ENCODE data around the gene CYB561.

Gene CYB561, protein sequence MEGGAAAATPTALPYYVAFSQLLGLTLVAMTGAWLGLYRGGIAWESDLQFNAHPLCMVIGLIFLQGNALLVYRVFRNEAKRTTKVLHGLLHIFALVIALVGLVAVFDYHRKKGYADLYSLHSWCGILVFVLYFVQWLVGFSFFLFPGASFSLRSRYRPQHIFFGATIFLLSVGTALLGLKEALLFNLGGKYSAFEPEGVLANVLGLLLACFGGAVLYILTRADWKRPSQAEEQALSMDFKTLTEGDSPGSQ

DNA sequence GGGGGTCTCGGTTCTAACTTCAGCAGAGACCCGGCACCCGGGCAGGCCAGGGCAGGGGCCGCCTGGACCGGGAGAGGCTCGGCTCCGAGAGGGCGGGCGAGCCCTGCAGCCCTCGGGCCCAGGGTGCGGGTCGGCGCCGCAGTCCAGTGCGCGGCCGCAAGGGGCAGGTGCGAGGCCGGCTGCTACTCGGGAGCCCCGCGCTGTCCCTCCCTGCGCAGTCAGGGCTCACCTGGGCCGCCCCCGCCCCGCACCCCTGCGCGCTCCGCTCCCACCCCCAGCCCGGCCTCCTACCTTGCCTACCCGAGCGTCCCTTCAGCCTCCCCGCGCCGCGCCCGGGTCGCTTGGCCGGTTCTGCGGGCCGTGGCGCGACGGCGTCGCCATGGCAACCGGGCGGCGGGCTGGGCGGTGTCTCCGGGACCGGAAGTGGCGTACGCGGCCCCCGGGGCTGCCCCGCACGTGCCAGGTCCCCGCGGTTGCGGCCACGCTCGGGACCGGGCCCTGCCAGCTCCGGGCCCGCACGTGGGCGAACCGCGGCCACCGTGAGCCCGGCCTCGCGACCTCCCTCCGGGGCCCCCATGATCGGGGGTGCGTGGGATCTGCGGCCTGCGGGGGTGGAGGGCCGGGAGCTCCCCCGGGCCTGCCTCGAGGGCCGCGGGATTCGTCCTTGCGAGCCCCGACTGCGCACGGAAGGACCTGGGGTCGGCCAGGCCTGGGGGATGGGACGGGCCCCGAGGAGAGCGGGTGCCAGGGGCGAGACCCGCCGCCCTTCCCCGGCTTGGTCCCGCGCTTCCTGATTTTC, at the start of gene CYB561:
Gene CYB561 (minus strand): TSS at position 353 of the 799 bp plus-strand sequence. CDS start 8,759 bp downstream, outside the sequence.
- peak; percentile 15 to 69 for DNase-seq (ENCODE audit: low read depth in 2 of 2)

DNA sequence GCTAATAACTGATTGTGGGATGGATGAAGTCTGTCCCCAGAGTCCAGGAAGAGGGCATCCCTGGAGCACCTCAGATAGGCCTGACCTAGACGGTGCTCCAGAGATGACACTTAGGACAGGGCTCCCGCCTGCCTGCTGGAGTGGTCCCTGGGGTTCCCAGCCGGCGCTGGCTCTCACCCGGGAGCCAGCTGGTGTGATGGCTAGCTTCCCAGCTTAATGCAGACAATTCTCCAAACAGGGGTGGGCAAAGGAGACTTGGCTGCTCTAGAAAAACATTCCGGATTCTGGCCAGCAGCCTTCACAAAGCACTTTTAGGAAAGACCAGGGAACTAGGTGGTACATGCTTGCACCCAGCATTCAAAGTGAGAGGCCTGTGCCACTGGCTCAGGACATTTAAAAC, 49.4 kb upstream of the CYB561 start:
- no peak for DNase-seq (ENCODE audit: low read depth in 2 of 2)

DNA sequence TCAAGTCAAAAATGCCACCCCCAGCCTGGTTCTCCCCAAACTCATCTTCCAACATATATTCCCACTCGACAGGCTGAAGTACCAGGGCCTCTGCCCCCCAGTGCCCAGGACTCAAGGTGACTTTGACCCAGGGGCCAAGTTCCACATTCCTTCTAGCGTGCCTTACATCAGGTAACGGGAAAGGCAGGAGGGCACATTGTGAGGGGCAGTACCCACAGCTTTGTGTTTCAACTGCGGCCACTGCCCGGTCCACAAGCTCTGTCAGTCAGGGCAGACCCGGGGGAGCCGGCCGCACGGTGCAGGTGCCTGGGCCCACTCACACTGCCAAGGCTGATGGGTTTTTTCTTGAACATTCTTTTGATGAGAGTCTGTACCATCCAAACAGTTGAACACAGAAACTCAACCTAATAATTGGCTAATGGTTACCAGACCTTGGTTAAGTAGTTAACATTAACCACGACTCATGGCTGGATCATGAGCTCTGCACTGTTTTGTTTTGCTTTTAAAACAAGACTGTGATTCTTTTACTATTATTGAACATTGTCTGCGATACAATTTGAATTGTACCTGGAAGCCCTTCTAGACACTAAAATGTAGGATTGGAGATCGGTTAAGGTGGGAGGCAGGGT, 48.3 kb upstream of the CYB561 start:
- DNase-seq (ENCODE audit: low read depth in 2 of 2), result no peak

DNA sequence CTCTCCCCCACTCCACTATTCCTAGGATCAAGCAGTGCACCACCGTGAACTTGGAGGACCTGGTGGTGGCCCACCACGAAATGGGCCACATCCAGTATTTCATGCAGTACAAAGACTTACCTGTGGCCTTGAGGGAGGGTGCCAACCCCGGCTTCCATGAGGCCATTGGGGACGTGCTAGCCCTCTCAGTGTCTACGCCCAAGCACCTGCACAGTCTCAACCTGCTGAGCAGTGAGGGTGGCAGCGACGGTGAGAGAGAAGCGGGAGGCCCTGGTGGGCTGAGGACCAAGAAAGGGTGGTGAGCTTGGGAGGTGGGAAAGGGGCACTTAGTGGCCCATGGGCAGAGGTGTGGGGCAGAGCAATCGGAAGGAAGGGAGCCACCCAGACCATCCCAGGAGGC, 47.3 kb upstream of the CYB561 start:
- DNase-seq (ENCODE audit: low read depth in 2 of 2), result no peak

DNA sequence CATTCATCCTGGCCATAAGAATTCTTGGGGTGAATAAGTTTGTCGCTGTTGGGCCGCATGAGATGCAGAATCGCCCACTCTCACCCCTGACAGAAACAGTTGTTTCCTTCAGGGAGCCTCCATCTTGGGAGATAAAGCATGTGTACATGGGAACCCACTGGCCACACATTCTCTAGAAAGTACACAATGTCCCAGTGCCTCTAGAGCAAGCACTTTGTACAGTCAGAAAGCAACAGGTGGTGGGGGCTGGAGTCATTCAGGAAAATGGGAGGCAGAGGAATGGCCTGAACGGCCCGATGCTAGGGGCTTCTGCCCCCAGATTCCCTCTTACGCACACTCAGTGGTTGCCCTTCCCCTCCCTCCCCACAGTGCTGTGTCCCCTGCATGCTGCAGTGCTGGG, 46.8 kb upstream of the CYB561 start:
- DNase-seq (ENCODE audit: low read depth in 2 of 2), result no peak

DNA sequence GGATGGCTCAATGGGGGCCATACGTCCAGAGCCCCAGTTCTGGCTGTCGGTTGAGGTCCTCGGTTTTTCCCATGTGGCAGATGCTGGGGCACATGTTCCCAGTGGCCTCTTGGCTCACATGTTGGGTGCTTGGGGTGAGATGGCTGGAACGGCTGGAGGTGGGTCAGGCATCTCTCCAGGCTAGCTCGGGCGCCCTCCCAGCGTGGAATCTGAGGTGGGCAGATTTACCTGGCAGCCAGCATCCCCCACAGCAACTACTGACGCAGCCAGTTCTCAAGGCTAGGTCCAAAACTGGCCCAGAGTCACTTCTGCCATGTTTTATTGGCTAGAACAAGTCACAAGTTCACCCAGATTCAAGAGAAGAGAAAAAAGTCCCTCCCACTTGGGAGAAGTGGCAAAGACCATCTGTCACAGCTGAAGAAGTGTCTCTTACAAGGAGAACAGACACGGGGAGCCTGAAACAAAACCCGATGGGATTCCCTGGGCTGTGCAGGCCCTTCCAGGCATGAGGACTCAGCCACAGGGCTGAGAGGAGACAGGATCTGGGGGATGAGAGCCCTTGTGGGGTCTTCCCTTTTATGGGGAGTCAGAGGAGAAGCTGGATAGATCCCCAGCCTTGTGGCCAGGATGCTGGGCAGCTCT, 46.0 kb upstream of the CYB561 start:
- no peak for DNase-seq (ENCODE audit: low read depth in 2 of 2)

DNA sequence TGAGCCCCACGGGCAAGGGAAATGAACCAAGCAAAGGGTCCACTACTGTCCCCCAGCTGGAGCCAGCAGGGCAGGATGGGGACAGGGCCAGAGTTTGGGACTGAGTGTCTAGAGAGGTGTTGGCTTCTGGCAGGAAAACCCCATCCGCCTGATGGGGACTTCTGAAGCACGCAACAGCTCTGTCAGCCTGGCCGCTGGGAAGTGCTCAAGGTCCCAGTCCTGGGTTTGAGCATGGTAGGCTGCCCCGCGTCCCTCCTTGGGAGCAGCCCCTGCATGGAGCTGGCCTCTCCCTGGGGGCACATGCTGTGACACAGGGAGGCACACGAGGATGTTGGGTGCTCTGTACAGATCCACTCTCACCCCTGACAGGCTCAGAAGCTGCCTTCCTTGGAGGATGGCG, 45.3 kb upstream of the CYB561 start:
- DNase-seq (ENCODE audit: low read depth in 2 of 2), result no peak

DNA sequence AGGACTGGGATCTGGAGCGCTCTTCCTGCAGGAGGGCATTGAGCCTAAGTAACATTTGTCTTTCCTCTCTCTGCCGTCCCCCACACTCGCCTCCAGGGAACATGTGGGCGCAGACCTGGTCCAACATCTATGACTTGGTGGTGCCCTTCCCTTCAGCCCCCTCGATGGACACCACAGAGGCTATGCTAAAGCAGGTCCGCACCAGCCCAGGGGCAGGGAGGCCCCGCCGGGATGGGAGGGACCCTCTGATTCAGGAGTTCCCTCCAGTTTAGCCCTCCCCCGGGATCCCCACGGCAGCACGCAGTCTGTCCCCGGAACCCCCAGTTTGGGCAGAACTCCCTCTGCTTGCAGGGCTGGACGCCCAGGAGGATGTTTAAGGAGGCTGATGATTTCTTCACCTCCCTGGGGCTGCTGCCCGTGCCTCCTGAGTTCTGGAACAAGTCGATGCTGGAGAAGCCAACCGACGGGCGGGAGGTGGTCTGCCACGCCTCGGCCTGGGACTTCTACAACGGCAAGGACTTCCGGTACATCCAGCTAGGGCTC, 44.8 kb upstream of the CYB561 start:
- DNase-seq (ENCODE audit: low read depth in 2 of 2), result no peak

DNA sequence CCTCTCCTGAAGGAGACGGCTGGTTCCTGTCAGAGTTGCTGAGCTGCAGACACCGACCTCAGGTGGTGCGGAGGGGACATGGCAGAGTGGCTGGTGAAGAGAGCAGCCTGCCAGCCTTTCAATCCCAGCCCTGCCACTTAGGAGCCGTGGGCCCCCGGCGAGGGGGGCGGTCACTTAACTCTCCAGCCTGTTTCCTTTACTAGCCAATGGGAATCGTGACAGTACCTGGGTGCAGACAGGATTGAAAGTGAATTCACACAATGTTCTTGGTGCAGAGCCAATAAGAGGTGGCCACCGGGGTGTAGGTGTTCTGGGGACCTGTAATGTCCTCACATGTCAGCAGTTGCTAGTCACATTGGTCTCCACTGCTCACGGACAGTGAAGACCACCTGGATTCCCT, 44.2 kb upstream of the CYB561 start:
- no peak for DNase-seq (ENCODE audit: low read depth in 2 of 2)

DNA sequence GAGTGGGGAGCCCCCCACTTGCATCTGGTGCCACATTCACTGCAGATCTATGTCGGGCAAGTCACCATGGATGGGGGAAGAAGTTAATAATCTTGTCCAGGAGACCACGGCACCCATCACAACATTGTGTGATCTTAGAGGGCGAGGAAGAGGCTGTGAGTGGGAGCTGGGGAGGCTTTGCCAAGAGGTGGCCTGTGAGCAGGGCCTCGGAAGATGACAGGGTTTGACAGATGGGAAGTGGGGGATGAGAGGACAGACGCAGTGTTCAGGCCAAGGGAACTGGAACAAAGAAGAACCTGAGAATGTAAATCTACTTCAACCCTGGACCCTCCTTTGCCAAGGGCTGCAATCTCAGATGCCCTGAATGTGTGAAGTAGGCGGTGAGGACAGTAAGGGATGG, 43.2 kb upstream of the CYB561 start:
- no peak for DNase-seq (ENCODE audit: low read depth in 2 of 2)

DNA sequence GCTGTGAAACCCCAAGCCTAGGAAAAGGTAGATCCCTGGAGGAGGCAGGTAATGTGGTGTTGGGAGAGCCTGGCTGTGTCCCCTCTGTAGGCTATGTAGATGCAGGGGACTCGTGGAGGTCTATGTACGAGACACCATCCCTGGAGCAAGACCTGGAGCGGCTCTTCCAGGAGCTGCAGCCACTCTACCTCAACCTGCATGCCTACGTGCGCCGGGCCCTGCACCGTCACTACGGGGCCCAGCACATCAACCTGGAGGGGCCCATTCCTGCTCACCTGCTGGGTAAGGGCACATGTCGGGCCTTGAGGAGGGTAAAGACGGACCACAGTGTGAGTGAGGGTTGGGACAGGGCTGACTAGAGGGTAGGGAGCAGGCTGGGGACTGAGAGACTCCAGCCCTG, 42.7 kb upstream of the CYB561 start:
- no peak for DNase-seq (ENCODE audit: low read depth in 2 of 2)

DNA sequence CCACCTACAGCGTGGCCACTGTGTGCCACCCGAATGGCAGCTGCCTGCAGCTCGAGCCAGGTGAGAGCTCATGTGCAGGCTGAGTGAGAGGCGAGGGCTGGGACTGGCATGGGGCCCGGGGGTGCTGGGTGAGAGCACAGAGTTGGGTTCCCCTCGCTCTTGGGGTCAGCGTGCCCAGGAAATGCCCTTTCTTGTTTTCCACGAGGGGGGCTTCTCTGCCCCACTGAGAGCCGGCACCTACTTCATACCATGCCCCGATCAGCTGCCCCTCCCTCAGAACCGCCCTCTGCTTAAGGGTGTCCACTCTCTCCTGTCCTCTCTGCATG, 40.9 kb upstream of the CYB561 start:
- no peak for DNase-seq (ENCODE audit: low read depth in 2 of 2)

DNA sequence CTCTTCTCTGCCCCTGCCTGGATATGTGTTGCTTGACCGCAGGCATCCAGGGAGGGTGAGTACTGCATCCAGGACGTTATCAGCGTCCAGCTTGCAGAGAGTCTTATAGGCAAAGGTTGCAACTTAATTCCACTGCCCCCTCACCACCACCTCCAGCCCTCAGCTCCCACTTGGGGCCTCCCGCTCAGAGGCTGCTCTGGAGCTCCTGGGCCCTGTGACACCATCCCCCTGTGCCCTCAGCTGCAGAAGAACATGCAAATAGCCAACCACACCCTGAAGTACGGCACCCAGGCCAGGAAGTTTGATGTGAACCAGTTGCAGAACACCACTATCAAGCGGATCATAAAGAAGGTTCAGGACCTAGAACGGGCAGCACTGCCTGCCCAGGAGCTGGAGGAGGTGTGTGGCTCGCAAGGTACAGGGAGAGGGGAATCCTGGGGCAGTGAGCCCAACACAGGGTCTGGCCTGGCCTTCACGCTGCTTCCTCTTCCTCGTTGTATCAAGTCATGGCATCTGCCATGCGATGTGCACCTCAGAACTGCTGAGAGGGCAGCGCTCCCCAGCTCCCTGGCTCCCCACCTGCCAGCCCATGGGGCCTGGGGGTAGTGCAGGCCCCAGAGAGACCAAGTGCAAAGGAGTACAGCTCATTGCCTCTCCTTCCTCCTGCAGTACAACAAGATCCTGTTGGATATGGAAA, 40.4 kb upstream of the CYB561 start:
- no peak for DNase-seq (ENCODE audit: low read depth in 2 of 2)

DNA sequence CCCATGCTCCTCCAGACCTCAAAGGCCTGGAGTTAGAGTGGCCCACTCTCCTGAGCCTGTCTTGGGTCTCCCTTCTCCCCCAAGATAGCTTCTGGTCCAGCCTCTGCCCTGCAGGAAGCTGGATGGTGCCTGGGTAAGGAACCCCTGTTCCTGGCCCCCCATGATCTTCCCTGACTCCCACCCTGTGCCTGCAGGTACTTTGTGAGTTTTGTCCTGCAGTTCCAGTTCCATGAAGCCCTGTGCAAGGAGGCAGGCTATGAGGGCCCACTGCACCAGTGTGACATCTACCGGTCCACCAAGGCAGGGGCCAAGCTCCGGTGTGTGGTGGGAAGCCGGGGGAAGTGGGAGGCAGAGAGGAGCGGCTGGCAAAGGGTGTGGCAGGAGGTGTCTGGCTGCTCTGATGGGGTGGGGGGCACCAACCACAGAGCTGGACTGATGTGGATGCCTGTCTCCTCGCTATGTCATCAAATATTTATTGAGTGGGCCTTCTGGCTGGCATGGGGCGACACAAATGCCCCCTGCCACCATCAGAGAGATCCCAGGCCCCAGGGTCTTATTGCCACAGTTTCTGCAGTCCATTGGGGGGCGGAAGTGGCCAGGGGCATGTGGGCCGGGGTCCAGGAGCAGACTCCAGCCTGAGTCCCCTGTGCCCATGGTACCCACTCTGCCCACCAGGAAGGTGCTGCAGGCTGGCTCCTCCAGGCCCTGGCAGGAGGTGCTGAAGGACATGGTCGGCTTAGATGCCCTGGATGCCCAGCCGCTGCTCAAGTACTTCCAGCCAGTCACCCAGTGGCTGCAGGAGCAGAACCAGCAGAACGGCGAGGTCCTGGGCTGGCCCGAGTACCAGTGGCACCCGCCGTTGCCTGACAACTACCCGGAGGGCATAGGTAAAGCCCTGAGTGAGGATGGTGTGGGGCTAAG, 37.8 kb upstream of the CYB561 start:
- DNase-seq (ENCODE audit: low read depth in 2 of 2), result no peak

DNA sequence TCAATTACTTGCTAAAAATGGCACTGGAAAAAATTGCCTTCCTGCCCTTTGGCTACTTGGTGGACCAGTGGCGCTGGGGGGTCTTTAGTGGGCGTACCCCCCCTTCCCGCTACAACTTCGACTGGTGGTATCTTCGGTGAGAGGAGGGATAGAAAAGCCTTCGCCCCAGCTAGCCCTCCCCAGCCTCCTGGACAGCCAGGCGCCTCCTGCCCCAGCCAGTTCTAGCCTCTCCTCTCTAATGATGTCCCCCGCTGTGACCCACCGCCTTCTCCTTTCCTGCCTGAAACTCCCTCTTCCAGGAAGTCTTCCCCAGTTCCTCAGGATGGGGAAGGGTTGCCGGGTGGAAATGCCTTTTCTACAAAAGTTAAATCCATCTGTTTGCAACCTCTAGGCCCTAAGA, 36.9 kb upstream of the CYB561 start:
- no peak for DNase-seq (ENCODE audit: low read depth in 2 of 2)

DNA sequence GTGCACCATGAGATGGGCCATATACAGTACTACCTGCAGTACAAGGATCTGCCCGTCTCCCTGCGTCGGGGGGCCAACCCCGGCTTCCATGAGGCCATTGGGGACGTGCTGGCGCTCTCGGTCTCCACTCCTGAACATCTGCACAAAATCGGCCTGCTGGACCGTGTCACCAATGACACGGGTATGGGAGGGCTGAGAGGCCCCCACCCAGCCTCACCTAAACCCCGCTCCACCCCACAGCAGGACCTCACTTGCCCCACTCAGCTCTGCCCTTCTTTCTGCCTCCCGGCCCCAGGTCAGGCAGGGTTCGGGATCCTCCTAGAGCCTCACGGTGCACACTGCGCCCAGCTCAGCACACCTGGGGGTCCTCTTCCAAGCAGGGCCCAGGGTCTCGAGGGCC, 36.4 kb upstream of the CYB561 start:
- DNase-seq (ENCODE audit: low read depth in 2 of 2), result no peak

DNA sequence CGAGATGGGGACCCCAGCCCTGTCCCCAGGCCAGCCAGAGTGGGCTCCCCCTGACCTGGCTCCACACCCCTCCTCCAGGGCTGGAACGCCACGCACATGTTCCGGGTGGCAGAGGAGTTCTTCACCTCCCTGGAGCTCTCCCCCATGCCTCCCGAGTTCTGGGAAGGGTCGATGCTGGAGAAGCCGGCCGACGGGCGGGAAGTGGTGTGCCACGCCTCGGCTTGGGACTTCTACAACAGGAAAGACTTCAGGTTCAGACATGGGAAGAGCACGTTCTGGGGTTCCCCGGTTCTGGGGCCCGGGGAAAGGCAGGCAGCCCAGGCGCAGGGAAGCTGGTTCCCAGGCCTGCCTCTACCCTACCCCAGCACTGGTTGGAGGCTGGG, 35.4 kb upstream of the CYB561 start:
- no peak for DNase-seq (ENCODE audit: low read depth in 2 of 2)

DNA sequence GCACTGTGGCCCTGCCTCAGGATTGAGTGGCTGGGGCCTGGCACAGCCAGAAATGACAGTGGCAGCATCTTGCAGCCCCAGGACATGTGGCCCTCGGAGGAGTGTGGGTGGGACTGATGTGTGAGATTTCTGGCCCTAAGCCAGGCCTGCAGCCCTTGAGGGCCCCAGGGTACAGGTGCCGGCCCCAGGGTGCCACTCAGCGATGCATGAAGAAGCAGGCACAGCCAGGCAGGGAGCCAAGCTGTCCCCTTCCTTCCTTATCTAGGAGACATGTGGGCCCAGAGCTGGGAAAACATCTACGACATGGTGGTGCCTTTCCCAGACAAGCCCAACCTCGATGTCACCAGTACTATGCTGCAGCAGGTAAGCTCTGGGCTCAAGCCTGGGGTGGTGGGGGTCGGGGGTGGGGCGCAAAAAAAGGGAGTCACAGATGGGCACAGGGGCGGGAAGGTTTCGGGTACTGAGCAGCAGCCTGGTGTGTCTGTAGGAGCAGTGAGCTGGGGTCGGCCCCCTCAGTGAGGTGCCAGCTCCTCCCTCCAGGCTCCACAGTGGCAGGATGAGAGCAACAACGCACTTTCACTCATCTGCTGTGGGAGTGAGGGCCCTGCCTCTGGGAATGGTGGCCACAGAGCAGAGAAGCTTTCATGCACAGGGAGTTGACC, 34.9 kb upstream of the CYB561 start:
- DNase-seq (ENCODE audit: low read depth in 2 of 2), result no peak

DNA sequence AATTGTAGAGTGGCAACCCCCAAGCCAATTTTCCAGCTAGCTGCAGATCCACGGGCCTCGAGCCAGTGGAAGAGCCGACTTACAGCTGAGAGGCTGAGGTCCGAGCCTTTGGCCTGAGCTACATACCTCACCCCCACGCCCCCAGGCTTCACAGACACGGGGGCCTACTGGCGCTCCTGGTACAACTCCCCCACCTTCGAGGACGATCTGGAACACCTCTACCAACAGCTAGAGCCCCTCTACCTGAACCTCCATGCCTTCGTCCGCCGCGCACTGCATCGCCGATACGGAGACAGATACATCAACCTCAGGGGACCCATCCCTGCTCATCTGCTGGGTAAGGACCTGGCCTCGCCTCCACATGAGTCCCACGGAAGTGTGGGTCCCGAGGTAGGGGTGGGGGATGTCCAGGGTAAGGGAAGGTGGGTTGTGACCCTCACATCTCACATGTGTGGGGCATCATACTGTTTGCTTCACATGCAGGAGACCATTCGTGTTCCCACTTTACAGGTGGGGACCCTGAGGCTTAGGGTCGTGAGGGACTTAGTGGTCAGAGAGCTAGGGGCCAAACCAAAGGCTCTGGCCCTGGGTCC, 34.2 kb upstream of the CYB561 start:
- DNase-seq (ENCODE audit: low read depth in 2 of 2), result no peak

All from stimulated activated CD8-positive, alpha-beta memory T cell treated with anti-CD3 and anti-CD28 coated beads, Interleukin-7, amount 100 ng/mL, for 4 hours (primary cell).